Cardiac muscle cell (in vitro differentiated cells and primary cell): ENCODE results near the gene CSF3. TPM values are rescaled to one million over a fixed set of nuclear protein-coding genes. Genes with fewer than 3 reads are reported as not detected.

Source experiments
- DNase-seq, 2 donors: peaks; one replicate each; pipeline versions ENCODE4 v3.0.0 to v3.0.0-alpha.2; 2010 to 2017; ENCODE audit warnings: low read depth in 1 of 2, low spot score in 1 of 2
- H3K27ac ChIP-seq: fragments of 200-600 bp; sonication (generic); 2 replicates; pipeline ENCODE4 v1.5.1; 2016
- H3K27me3 ChIP-seq: fragments of 200-600 bp; sonication (generic); 2 replicates; pipeline ENCODE4 v1.6.0; 2016; ENCODE audit warnings: control low read depth
- H3K36me3 ChIP-seq: fragments of 200-600 bp; sonication (generic); 2 replicates; pipeline ENCODE4 v1.5.1; 2016; ENCODE audit warnings: control low read depth
- H3K4me1 ChIP-seq: fragments of 200-600 bp; sonication (generic); 2 replicates; pipeline ENCODE4 v1.8.1; 2017; ENCODE audit warnings: low read depth, mild to moderate bottlenecking, mixed run types
- H3K4me3 ChIP-seq: fragments of 200-600 bp; sonication (generic); 2 replicates; pipeline ENCODE4 v1.5.1; 2016; ENCODE audit warnings: mild to moderate bottlenecking
- H3K9me3 ChIP-seq: fragments of 200-600 bp; sonication (generic); 2 replicates; pipeline ENCODE4 v1.5.1; 2017; ENCODE audit warnings: low read depth, mild to moderate bottlenecking, control low read depth
- polyA plus RNA-seq: library from polyadenylated mRNA; unstranded; fragments of >200 nt; fragmentation: Nextera tagmentation; extraction: Ambion mirVana; gene quantifications from 2 replicates; pipeline ENCODE4 v1.2.1, GENCODE V29; 2016
- total RNA-seq: library from RNA; depleted of rRNA; stranded (reverse); fragments of >200 nt; gene quantifications from 2 replicates; pipeline ENCODE4 v1.2.3, GENCODE V29; 2016
- TF ChIP-seq, protein P1 (sequence below): IDR thresholded peaks from 2 replicates; pipeline ENCODE4 v1.5.1; 2012; ENCODE audit warnings: low read depth, mild to moderate bottlenecking, low read length

CSF3 gene
- total and polyA plus RNA-seq, 2 experiments from 2014 or later, result not detected

DNA sequence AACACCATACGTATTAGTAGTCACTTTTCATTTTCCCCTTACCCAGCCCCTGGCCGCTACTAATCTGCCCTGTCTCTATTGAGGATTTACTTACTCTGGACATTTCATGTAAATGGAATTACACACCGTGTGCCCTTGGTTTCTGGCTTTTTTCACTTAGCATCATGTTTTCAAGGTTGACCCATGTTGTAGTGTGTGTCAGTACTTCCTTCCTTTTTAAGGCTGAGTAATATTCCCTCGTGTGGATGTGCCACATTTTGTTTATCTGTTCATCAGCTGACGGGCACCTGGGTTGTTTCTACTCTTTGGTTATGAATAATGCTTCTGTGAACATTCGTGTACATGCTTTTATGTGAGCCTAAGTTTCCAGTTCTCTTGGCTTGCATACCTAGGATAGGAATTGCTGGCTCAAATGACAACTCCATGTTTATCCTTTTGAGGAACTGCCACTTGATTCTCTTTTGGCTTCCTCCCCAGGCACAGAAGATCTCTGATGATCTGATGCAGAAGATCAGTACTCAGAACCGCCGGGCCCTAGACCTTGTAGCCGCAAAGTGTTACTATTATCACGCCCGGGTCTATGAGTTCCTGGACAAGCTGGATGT, 26.9 kb upstream of the CSF3 start:
- Histone ChIP-seq H3K27me3 (no peaks in the 10 kb centered on the region), H3K27ac (no peak overlapping the region), H3K4me3 (no peak overlapping the region), H3K9me3 (no peaks in the 10 kb centered on the region), H3K36me3 (peaks cover 72% of the 10 kb centered on the region), H3K4me1 (no peaks in the 10 kb centered on the region)
- DNase-seq, result no peak
- TF ChIP-seq, protein P1, sequence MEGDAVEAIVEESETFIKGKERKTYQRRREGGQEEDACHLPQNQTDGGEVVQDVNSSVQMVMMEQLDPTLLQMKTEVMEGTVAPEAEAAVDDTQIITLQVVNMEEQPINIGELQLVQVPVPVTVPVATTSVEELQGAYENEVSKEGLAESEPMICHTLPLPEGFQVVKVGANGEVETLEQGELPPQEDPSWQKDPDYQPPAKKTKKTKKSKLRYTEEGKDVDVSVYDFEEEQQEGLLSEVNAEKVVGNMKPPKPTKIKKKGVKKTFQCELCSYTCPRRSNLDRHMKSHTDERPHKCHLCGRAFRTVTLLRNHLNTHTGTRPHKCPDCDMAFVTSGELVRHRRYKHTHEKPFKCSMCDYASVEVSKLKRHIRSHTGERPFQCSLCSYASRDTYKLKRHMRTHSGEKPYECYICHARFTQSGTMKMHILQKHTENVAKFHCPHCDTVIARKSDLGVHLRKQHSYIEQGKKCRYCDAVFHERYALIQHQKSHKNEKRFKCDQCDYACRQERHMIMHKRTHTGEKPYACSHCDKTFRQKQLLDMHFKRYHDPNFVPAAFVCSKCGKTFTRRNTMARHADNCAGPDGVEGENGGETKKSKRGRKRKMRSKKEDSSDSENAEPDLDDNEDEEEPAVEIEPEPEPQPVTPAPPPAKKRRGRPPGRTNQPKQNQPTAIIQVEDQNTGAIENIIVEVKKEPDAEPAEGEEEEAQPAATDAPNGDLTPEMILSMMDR, result no peak

- peaks cover 53% of the 10 kb centered on the region for H3K36me3 ChIP-seq
- H3K27me3 ChIP-seq, result no peaks in the 10 kb centered on the region
- H3K9me3 ChIP-seq, result no peaks in the 10 kb centered on the region
- no peak for DNase-seq
- no peak overlapping the region for H3K4me3 ChIP-seq
- TF ChIP-seq, protein P1, result no peak
- no peaks in the 10 kb centered on the region for H3K4me1 ChIP-seq
- no peak overlapping the region for H3K27ac ChIP-seq
These were observed 20.8 kb upstream of the CSF3 start for GRCh38 chr17:39994448-39994847.

DNA sequence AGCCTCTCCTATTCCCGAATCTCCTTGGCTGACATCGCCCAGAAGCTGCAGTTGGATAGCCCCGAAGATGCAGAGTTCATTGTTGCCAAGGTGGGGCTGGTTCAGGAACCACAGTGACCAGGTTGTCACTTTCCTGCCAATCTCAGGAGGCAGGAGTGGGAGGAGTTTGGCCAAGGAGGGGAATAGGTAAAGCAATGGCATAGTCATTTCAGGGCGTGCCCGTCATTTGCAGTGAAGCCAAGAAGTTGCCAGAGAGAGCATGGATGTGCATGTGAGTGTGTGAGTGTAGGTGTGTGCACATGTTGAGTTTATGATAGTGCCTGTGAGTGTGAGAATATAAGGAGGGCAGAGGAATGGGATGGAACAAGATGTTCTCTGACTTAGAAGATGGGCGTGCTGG, 19.8 kb upstream of the CSF3 start:
- no peak overlapping the region for H3K4me3 ChIP-seq
- H3K9me3 ChIP-seq, result no peaks in the 10 kb centered on the region
- TF ChIP-seq, protein P1, result no peak
- no peaks in the 10 kb centered on the region for H3K4me1 ChIP-seq
- H3K27ac ChIP-seq, result no peak overlapping the region
- H3K27me3 ChIP-seq, result no peaks in the 10 kb centered on the region
- H3K36me3 ChIP-seq, result peaks cover 44% of the 10 kb centered on the region
- no peak for DNase-seq

DNA sequence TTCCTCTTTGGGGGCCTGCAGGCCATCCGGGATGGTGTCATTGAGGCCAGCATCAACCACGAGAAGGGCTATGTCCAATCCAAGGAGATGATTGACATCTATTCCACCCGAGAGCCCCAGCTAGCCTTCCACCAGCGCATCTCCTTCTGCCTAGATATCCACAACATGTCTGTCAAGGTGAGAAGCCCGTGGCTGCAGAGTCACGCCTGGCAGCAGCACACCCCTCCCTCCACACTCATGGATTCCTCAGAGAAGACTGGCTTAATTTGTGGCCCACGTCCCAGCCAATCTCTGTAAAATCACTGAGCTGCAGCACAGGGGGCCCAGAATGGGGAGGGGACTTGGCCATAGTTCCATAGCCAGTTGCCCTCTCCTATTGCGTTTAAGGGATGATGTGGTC, 19.1 kb upstream of the CSF3 start:
- no peaks in the 10 kb centered on the region for H3K9me3 ChIP-seq
- TF ChIP-seq, protein P1, result no peak
- H3K36me3 ChIP-seq, result peaks cover 40% of the 10 kb centered on the region
- H3K4me3 ChIP-seq, result no peak overlapping the region
- DNase-seq, result no peak
- H3K4me1 ChIP-seq, result no peaks in the 10 kb centered on the region
- no peaks in the 10 kb centered on the region for H3K27me3 ChIP-seq
- H3K27ac ChIP-seq, result no peak overlapping the region

DNA sequence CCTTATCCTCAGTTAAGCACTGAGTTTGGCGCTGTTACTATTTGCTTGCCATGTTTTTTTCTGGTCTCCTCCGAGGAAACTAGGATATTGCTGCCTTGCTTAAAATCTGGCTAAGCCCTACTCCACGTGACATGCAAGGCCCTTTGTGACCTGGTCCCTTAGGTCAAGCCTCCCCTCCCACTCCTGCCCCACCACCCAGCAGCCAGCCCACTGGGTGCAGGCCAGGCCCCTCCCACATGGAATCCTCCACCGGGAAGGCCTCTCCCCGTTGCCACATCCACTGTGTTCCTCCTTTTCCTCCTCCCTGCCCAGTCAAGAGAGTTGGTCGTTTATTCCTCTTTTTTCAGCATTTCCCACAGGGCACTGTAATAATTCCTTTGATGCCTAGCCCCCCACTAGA, 18.4 kb upstream of the CSF3 start:
- Histone ChIP-seq H3K9me3 (no peaks in the 10 kb centered on the region), H3K4me3 (no peak overlapping the region), H3K36me3 (peaks cover 34% of the 10 kb centered on the region), H3K27me3 (no peaks in the 10 kb centered on the region), H3K27ac (no peak overlapping the region), H3K4me1 (no peaks in the 10 kb centered on the region)
- DNase-seq, result no peak
- TF ChIP-seq, protein P1, result no peak
